Fibroblast of the aortic adventitia (primary cell): ENCODE data around the gene S100A4. TPM values are rescaled to one million over a fixed set of nuclear protein-coding genes. Genes with fewer than 3 reads are reported as not detected.
A peak's percentile ranks its signal among the peaks of the same experiment; 100 is the strongest.
"Not testable (repeated sequence)": the region's sequence is repeated elsewhere in the genome, so short reads cannot be mapped to it uniquely, and the experiment has no call there.

Experiments
- DNase-seq: peaks from one replicate; pipeline ENCODE4 v3.0.0-alpha.2; 2010; ENCODE audit warnings: low read depth
- H3K4me3 ChIP-seq: 2 replicates; pipeline ENCODE4 v1.5.1; 2011; ENCODE audit warnings: low read depth, mild to moderate bottlenecking, control low read depth, low read length, moderate library complexity
- CTCF ChIP-seq: IDR thresholded peaks from 2 replicates; pipeline ENCODE4 v1.5.1; 2011; ENCODE audit warnings: mild to moderate bottlenecking, low read length, control low read depth, inconsistent platforms; ENCODE audit not compliant: insufficient read depth
- total RNA-seq: library from RNA; depleted of rRNA; stranded (reverse); fragments of >200 nt; gene quantifications from 2 replicates; pipeline ENCODE4 v1.2.3, GENCODE V29; 2012; ENCODE audit warnings: low replicate concordance

Gene S100A4
- total RNA-seq, 1 donor: 585 TPM

GRCh38 chr1:153567621-153568366 lies 22.2 kb upstream of the S100A4 start:
- TF ChIP-seq CTCF: no peak
- peak; percentile 29 for DNase-seq
- no peak overlapping the region for H3K4me3 ChIP-seq

GRCh38 chr1:153566414-153567371 lies 21.1 kb upstream of the S100A4 start:
- no peak for TF ChIP-seq CTCF
- no peak overlapping the region for H3K4me3 ChIP-seq
- peak; percentile 98 for DNase-seq

- TF ChIP-seq CTCF: no peak
- H3K4me3 ChIP-seq: peak within 1 kb of the TSS; percentile 28
- DNase-seq: peak; percentile 92
Observed at GRCh38 chr1:153565529-153566374, 20.1 kb upstream of the S100A4 start, which contains the start of gene S100A2. Gene S100A2 (minus strand): TSS chr1:153565844. CDS start chr1:153563877, 1,967 bp downstream.

- no peak for TF ChIP-seq CTCF
- H3K4me3 ChIP-seq: no peak overlapping the region
- DNase-seq: no peak
Observed at GRCh38 chr1:153563991-153564390, 18.4 kb upstream of the S100A4 start.

GRCh38 chr1:153563483-153563901 lies 17.9 kb upstream of the S100A4 start:
- no peak overlapping the region for H3K4me3 ChIP-seq
- no peak for DNase-seq
- TF ChIP-seq CTCF: no peak

GRCh38 chr1:153562021-153562420 lies 16.4 kb upstream of the S100A4 start:
- DNase-seq, H3K4me3 ChIP-seq: not testable (repeated sequence)
